GM18861 (cell line): ENCODE results near the gene XPO5.

ENCODE experiments used
- ATAC-seq: cut with Tn5 transposase; IDR thresholded peaks from one replicate; pipeline ENCODE4 v1.9.1; 2021; ENCODE audit not compliant: unreplicated experiment

The XPO5 gene

DNA sequence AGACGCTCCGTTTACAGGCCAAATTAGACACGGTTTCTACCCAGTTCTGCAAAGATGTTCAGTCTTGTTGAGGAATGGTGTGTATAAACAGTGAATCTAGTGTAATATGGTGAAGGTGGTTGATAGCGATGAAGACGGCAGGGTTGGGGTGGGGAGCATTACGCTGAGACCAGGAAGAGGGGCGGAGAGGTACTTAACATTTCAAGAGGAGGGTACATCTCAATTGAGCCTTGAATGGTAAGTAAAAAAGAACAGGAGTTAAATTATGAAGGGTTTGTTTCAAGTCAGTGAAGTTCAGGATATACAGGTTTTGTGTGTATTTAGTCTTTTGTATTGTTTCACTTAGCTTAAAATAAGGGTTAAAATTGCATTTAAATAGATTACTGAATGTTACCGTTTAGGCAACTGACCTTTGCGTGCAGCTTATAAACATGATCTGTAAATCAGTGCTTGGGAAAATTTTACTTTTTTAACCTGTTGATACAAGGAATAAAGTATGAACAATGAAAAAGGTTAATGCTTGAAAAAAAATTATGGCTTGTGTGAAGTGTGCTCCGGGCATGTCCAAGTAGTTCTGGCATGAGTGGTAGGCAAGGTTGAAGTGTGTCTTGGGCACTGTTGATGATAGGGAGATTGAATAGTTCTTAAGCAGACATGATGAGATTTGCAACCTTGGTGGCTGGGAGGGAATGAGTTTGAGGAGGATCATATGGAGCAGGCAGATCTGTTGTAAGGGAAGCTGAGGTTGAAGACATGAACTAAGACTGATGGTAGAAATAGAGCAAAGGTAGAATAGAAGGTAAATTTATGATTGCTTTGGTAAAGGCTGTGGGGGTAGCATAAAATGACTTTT, 58.1 kb downstream of the XPO5 start:
- no peak for ATAC-seq

DNA sequence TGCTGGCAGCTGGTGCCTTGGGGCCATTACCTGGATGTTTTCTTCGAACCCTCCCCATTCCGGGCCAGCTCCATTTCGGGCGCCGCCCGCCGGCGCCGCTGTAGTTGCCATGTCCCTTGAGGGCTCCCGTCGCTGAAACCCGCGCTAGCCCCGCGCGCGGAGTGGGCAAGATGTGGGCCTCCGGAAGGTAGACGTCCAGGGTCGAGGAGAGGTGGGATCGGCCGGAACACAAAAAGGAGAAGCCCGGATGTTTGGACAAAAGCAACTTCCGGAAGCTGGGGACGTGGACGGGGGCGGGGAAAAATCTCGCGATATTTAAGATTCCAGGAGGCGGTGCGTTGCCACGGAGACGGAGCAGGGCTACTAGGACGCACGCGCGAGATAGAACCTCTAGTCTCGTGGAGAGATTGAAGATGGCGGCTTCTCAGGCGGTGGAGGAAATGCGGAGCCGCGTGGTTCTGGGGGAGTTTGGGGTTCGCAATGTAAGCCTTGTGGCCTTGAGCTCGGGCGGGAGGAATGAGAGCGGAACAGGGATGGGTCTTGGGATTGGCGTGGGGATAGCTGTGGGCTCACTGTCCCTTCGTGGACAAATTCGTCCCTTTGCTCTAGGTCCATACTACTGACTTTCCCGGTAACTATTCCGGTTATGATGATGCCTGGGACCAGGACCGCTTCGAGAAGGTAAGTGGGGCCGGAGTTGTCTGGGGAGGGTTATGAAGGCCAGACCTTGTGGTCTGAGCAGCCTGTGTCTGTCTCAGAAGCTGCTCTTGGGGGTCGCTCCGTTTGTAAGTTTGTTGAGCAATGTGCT, 58.9 kb downstream of the XPO5 start, which contains the start of the genes POLR1C and YIPF3:
Gene POLR1C, plus strand, starts transcription at position 393 of the 808 bp plus-strand sequence. Its CDS starts 21 bp downstream, at position 414.
Gene YIPF3, minus strand, starts transcription at position 230 of the 808 bp plus-strand sequence. Its CDS starts 119 bp downstream, at position 111.
- ATAC-seq: peak; percentile 83

DNA sequence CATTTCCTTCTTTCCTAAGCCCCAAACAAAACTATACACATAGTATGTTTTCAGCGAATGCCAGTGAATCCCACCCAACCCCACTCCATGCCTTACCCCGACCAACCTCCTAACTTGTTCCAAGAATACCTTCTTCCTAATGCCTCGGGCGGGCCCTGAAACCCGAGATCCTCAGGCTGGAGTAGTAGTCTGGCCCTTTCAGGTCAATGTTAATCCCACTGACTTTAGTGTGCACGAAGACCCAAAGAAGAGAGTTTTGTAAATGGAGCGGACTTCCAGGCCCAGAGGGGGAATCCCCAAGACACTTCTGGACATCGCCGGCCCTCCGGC, 59.5 kb downstream of the XPO5 start:
- no peak for ATAC-seq

DNA sequence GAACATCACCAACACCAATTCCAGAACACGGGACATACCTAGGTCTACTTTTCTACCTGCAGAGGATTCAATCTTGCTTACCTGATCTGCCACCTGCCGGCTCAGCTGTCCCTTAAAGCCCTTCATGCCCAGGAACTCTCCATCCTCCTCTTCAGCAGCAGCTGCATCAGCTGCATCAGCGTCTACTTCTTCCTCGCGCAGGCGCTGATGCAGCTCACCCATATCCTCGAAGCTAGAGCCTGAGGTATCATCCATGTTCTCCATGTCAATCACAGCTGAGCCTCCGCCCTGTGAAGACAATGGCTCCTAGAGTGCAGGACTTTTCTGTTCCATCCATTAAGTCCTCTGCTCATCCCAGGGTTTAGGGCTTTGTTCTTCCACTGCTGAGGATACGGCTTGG, 60.0 kb downstream of the XPO5 start:
- no peak for ATAC-seq

DNA sequence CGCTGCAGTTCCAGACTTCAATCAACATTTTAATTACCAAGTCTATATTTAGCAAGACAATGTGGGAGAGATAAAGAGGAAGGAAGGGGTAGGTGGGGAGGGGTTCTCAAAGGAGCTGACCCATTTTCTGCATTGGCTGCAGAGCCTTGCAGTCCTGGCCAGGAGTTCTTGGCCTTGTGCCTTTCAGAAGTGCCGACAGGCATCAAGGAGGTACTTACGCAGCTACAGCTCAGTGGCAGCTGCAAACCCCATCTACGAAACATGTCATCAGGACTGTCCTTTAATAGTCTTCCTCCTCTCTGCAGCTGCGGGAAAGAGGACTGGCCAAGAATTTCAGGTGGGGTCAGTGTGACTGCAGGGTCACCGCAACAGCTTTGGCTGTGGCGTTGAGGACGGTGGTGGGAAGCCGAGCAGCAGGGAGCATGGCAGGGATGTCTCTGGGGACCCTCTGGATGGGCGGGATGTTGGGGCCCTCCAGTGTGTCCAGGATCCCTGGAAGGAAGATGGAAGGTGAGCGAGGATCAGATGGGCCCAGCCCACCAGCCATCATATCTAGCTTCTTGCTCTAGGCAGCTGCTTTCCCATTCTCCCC, 63.9 kb downstream of the XPO5 start:
- no peak for ATAC-seq

DNA sequence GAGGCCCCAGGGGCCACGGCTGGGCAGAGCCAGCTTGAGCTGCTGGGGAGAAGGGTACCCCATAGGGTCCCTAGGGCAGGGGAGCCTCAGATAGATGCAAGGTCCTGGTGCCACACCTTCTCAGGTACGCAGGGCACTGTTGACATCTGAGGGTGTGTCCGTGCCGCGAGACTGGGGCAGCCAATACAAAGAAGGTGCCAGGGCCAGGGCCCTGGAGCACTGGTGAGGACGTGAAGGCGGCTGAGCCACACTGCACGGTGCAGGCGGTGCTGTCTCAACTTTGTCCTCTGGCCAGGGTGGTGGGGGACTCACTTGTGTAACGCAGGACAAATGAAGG, 65.0 kb downstream of the XPO5 start:
- ATAC-seq: no peak

DNA sequence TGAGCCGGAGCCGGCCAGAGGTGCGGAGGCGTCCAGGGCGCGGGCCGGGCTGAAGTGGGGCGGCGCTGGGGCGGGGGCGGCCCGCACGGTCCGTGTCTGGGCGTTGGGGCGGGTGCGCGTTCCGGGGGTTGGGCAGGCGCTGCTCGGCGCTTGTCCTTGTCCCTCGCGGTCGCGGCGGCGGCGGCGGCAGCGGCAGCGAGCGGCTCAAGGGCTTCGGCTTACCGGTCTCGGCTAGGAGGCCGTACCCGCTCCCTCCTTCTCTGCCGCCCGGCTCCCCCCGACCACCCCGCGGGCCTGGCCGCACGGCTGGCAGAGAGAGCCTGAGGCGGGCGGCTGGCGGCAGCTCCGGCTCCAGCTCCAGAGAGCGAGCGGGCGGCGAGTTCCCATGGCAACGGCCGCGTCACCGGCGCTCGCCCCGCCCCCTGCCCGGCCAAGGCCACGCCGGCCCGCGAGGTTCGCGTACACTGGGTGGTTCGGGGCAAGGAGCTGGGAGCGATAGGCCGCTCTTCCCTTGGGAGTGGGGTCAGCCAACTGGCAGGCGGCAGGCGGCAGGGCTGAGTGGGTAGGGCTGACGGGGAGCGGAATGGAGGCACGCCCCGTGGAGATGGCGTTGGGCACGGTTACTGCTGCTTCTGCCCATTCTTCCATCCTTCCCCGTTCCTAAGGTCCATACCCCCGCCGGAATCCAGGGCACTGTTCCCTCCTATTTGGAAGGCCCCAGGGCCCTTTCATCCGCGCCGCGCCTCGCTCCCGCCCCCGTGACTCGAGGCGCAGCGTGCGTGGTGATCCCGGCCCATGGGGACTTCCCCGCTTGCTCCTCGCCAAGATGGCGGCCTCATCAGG, 65.6 kb downstream of the XPO5 start, which contains the start of gene LRRC73:
Gene LRRC73, minus strand, starts transcription at position 363 of the 843 bp plus-strand sequence. CDS start 561 bp downstream, outside the sequence.
- peak; percentile 47 for ATAC-seq

DNA sequence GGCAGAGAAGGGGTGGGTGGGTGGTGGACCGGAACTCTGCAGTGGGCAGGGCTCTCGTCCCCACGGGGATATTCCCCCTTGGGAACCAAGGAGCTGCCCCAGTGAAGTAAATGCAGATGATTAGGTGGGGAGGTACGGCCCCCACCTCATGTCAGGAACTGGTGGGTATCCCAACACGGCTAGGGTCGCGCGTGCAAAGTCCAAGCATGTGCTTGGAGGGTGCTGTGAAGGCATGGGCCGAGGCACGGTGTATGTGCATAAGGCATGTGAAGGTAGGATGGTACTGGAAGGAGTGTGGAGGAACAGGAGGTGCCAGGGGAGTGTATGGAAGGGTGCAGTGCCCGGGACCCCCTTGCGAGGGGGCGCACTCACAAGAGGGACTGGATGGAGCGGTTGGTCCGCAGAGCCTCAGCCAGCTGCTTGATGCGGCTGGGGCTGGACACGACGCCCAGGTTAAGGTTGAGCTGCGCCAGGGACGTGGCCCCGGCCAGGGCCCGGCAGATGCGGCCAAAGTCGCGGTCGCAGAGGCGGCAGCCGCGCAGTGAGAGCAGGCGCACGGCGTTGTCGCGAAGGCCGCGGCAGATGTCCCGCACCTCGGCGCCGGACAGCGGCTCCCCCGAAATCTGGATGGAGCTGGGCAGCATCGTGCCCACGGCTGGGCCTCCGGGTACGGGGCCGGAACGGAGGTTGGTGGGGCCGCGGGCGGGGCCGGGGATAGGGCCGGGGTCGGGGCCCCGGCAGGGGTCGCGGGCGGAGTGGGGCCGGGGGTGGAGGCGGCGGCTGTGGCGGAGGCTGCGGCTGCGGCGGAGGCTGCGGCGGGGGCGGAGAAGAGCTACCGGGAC, 66.5 kb downstream of the XPO5 start:
- no peak for ATAC-seq

DNA sequence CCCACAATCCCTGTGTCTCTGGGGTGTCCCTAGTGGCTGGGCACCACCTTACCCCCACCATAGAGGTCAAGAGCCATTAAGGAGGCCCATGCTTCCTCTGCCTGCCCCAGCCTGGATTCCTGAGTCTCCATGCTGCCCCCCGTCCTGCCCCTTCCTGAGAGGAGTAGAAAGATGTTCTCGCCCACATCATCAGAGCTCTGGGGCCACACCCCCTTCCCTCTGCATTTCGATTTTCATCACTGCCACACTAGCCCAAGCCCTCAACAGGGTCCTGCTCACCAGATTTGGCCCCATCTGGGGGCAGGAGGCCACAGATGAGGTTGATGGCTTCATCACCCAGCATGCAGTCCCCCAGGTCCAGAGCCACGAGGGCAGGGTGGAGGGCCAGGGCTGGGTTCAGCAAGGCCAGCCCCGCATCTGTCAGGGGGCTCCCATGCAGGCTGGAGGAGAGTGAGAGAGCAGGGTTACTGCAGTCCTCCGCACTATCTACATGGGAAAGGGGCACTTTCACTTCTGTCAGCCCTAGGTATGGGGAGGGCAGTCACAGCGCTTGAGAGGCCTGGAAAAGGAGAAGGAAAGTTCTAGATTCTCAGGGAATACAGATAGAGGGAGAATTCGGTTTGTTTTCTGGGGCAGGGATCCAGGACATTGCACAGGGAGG, 67.2 kb downstream of the XPO5 start:
- no peak for ATAC-seq

DNA sequence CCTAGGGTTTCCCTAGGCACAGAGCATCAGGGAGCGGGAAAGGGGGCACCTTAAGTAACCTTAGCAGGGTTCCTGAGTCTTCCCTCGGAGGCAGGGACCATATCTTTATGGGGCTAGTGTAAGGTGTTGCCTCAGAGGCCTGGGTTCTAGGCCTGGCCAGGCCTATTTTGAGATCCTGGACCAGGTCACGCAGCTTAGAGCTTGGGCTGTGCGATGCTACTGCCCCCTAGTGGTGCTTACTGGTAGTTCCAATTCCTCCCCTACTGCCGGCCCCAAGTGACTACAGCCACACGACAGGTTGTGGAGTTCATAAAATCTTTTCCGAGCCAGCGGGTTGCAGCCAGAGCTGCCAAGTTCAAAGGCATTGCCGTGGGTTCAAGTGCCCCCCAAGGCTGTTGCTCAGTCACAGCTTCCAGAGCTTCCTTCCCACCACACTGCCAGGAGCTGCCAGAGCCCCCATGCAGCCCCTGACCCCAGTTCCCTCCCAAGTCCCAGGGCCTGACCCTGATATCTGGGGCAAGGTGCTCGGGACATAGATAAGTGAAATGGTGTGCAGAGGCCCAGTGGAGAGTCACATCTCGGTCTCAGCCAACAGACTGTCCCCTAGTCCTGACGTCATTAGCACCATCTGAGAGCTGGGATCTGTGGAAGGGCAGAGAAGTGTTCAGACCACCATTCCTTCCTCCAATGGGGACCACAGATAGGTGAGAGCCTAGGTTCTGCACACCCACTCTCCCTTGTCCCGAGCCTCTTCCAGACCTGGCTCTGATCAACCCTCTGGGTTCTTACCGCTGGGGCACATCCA, 69.0 kb downstream of the XPO5 start:
- ATAC-seq: no peak

DNA sequence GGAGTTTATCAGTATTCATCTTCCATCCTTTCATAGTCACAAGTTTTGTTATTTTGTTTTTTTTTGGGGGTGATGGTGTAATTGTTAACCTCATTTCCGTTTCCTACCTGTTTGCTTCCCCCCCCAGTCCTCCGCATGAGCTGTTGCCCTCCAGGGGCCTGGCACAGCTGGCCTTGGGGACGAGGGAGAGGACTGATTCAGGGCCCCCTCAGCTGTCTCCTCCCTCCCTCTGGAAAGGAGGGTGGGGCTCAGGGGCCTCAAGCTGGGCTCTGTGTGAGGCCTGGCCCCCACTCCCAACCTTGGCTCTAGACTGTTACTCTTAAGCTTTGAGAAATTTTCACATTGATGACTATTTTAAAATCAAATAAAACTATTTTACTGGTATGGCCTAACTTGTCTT, 69.7 kb downstream of the XPO5 start:
- ATAC-seq: no peak

DNA sequence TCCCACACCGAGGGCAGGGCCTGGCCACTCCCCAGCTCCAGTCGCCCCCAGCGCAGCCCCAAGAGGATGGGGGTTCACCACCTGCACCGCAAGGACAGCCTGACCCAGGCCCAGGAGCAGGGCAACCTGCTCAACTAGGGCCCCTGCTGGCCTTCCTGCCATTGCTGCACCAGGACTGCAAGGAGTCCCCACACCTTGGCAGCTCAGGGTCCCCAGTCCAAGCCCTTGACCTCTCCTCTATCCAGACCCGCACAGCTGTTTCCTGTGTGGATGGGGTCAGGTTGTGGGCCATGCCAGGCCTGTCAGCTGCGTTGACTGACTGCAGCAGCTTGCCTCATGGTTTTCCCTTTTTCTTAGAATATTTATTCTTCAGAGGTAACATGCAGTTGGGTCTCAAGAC, 70.1 kb downstream of the XPO5 start:
- ATAC-seq: no peak

DNA sequence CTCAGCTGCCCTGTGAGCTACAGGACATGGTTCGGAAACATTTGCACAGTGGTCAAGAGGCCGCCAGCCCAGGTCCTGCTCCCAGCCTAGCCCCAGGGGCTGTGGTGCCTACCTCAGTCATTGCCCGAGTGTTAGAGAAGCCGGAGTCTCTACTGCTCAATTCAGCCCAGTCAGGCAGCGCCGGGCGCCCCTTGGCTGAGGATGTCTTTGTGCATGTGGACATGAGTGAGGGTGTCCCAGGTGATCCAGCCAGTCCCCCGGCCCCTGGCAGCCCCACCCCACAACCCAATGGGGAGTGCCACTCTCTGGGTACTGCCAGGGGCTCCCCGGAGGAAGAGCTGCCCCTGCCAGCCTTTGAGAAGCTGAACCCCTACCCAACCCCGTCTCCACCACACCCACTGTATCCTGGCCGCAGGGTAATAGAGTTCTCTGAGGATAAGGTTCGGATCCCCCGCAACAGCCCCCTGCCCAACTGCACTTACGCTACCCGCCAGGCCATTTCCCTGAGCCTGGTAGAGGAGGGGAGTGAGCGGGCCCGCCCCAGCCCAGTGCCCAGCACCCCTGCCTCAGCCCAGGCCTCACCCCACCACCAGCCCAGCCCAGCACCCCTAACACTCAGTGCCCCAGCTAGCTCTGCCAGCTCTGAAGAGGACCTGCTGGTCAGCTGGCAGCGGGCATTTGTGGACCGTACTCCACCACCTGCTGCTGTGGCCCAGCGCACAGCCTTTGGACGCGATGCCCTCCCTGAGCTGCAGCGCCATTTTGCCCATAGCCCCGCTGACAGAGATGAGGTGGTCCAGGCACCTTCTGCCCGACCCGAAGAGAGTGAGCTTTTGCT, 70.9 kb downstream of the XPO5 start:
- no peak for ATAC-seq

DNA sequence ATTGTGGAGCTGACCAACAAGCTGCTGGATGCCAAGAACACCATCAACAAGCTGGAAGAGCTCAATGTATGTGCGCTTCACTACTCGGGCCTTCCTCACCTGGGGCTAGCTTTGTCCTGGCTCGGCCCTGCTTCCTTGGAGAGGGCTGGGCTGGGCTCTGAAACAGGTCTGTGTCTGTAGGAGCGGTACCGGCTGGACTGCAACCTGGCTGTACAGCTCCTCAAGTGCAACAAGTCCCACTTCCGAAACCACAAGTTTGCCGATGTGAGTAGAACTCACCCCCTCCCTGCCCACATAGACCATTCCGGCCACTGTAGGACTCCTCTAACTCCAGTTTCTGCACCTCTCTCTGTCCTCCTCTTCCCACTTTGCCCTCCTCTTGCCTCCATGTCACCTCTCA, 72.4 kb downstream of the XPO5 start:
- ATAC-seq: no peak

DNA sequence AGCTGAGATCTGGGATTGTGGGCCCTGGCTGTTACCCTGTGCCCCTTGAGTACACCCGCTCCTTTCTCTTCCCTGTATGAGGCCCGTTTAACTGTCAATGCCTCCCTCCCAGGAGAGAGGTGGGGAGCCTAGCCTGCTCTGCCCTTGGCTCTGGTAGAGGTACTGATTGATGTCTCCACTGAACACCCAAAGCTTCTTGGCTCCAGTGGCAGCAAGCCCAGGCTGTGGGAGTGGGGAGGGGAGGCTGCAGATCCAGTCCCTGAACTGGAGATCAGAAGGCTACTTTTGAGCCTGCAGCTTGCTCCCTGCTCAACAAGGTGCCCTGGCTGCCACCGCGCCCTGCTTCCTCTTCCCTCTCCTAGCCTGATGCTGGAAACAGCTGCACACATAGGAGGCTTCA, 73.2 kb downstream of the XPO5 start:
- no peak for ATAC-seq

DNA sequence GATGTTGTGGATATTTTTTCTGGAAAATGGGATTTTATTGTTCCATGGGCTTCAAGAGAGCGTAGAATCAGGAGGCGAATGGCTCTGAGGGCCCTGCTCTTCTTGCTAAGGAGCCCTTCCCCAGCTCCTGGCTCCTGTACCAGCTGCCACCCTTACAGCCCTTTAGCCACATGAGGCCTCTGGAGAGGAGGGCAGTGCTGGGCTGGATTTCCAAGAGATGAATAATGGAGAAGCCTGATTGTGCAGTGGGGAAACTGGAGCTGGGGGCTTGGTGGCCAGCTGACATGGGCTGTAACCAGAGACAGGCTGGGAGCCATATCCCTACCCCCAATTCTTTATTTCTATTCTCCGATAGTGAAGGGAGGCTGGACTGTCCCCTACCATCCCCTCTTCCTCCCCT, 74.9 kb downstream of the XPO5 start:
- no peak for ATAC-seq

DNA sequence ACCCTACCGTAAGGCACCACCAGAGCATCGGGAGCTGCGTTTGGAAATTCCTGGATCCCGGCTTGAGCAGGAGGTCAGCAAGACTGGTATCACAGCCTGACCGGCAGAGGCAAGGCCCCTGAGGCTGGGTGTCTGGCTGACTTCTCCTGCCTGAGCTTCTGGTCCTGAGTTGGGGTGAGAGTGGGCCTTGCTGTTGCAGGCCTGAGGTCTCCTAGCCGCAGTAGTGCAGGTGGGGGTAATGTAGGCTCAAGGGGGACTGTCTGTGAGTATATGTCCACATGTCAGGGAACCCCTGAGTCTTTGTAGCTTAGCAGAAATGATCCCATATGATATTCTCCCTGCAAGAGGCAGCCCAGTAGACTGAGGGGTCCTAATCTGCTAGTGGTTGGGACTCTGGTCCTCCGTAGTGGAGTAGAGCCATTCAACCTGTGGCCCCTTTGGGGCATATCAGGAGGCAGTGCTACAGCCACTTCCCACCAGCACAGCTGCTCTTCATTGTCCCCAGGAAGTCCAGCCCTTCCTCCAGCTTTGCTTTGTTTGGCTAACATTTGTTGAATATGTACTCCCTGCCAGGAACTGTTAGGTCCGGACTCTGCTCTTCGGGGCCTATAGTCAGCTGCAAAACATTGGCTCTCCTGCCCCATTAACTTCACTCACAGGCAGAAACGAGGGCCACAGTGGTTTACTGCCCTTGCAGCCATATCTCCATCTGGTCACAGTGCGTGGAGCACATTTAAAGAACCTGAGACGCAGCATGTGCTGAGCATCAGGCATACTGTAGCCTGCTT, 76.6 kb downstream of the XPO5 start:
- no peak for ATAC-seq
